ENCODE data around the gene HINFP. TPM values are rescaled to one million over a fixed set of nuclear protein-coding genes. Genes with fewer than 3 reads are reported as not detected.
A peak's percentile ranks its signal among the peaks of the same experiment; 100 is the strongest.

The HINFP gene
- total RNA-seq, 2 donors from 2014 or later: 22.3 to 26.1 TPM

GRCh38 chr11:119106564-119107537 is 14.5 kb upstream of the HINFP start, which contains the start of gene C2CD2L:
Gene C2CD2L, plus strand, starts transcription at chr11:119107344. Its CDS starts 398 bp downstream, at chr11:119107742.
- no peaks in the 10 kb centered on the region for H3K27me3 Mint-ChIP-seq
- H3K36me3 Mint-ChIP-seq (ENCODE audit: low read depth): peaks cover 6% of the 10 kb centered on the region
- peak within 1 kb of the TSS; percentile 94 for H3K4me3 Mint-ChIP-seq
- H3K9me3 ChIP-seq (ENCODE audit: control insufficient read depth, low read length, poor library complexity, severe bottlenecking): no peaks in the 10 kb centered on the region
- DNase-seq (peak; percentile 81 to 90 (median 87)), ATAC-seq (peak; percentile 88)
- H3K4me1 Mint-ChIP-seq: peaks cover 37% of the 10 kb centered on the region
- H3K27ac Mint-ChIP-seq: peak within 1 kb of the TSS; percentile 94

- peak; percentile 16 for ATAC-seq
- H3K4me1 Mint-ChIP-seq: peaks cover 38% of the 10 kb centered on the region
- peak overlapping the region; percentile 94 for H3K4me3 Mint-ChIP-seq
- no peaks in the 10 kb centered on the region for H3K9me3 ChIP-seq (ENCODE audit: control insufficient read depth, low read length, poor library complexity, severe bottlenecking)
- peak in 1 of 3 donors; percentile 22 for DNase-seq
- H3K27ac Mint-ChIP-seq: peak overlapping the region; percentile 94
- no peaks in the 10 kb centered on the region for H3K27me3 Mint-ChIP-seq
- H3K36me3 Mint-ChIP-seq (ENCODE audit: low read depth): peaks cover 6% of the 10 kb centered on the region
These were observed 13.7 kb upstream of the HINFP start for GRCh38 chr11:119107538-119108145.

GRCh38 chr11:119108146-119108856 is 13.1 kb upstream of the HINFP start:
- H3K9me3 ChIP-seq (ENCODE audit: control insufficient read depth, low read length, poor library complexity, severe bottlenecking): no peaks in the 10 kb centered on the region
- Mint-ChIP-seq H3K4me1 (peaks cover 38% of the 10 kb centered on the region), H3K27me3 (no peaks in the 10 kb centered on the region), H3K4me3 (peak overlapping the region; percentile 94), H3K27ac (peak overlapping the region; percentile 94), H3K36me3 (ENCODE audit: low read depth) (peaks cover 10% of the 10 kb centered on the region)
- peak in 1 of 3 donors; percentile 17 for DNase-seq
- ATAC-seq: peak; percentile 32

GRCh38 chr11:119108857-119109221 is 12.5 kb upstream of the HINFP start:
- DNase-seq (no peak), ATAC-seq (no peak)
- peaks cover 36% of the 10 kb centered on the region for H3K4me1 Mint-ChIP-seq
- H3K36me3 Mint-ChIP-seq (ENCODE audit: low read depth): peaks cover 10% of the 10 kb centered on the region
- peak overlapping the region; percentile 94 for H3K4me3 Mint-ChIP-seq
- H3K9me3 ChIP-seq (ENCODE audit: control insufficient read depth, low read length, poor library complexity, severe bottlenecking): no peaks in the 10 kb centered on the region
- no peaks in the 10 kb centered on the region for H3K27me3 Mint-ChIP-seq
- H3K27ac Mint-ChIP-seq: peak overlapping the region; percentile 94

GRCh38 chr11:119109843-119110242 is 11.5 kb upstream of the HINFP start:
- H3K36me3 Mint-ChIP-seq (ENCODE audit: low read depth): peaks cover 10% of the 10 kb centered on the region
- ATAC-seq (no peak), DNase-seq (no peak)
- H3K9me3 ChIP-seq (ENCODE audit: control insufficient read depth, low read length, poor library complexity, severe bottlenecking): no peaks in the 10 kb centered on the region
- peak overlapping the region; percentile 94 for H3K27ac Mint-ChIP-seq
- H3K27me3 Mint-ChIP-seq: no peaks in the 10 kb centered on the region
- H3K4me3 Mint-ChIP-seq: peak overlapping the region; percentile 94
- peaks cover 35% of the 10 kb centered on the region for H3K4me1 Mint-ChIP-seq

GRCh38 chr11:119110439-119110838 is 10.9 kb upstream of the HINFP start:
- Mint-ChIP-seq H3K27ac (peak overlapping the region; percentile 94), H3K4me3 (no peak overlapping the region), H3K4me1 (peaks cover 37% of the 10 kb centered on the region), H3K27me3 (no peaks in the 10 kb centered on the region), H3K36me3 (ENCODE audit: low read depth) (peaks cover 13% of the 10 kb centered on the region)
- no peaks in the 10 kb centered on the region for H3K9me3 ChIP-seq (ENCODE audit: control insufficient read depth, low read length, poor library complexity, severe bottlenecking)
- DNase-seq (no peak), ATAC-seq (no peak)

- no peaks in the 10 kb centered on the region for H3K9me3 ChIP-seq (ENCODE audit: control insufficient read depth, low read length, poor library complexity, severe bottlenecking)
- H3K27ac Mint-ChIP-seq: peak overlapping the region; percentile 94
- H3K36me3 Mint-ChIP-seq (ENCODE audit: low read depth): peaks cover 13% of the 10 kb centered on the region
- ATAC-seq (no peak), DNase-seq (no peak)
- no peak overlapping the region for H3K4me3 Mint-ChIP-seq
- H3K4me1 Mint-ChIP-seq: peaks cover 38% of the 10 kb centered on the region
- H3K27me3 Mint-ChIP-seq: no peaks in the 10 kb centered on the region
These were observed 9.9 kb upstream of the HINFP start for GRCh38 chr11:119111361-119111925.

- peaks cover 37% of the 10 kb centered on the region for H3K4me1 Mint-ChIP-seq
- peak overlapping the region; percentile 94 for H3K27ac Mint-ChIP-seq
- DNase-seq (no peak), ATAC-seq (no peak)
- no peak overlapping the region for H3K4me3 Mint-ChIP-seq
- H3K9me3 ChIP-seq (ENCODE audit: control insufficient read depth, low read length, poor library complexity, severe bottlenecking): no peaks in the 10 kb centered on the region
- no peaks in the 10 kb centered on the region for H3K27me3 Mint-ChIP-seq
- H3K36me3 Mint-ChIP-seq (ENCODE audit: low read depth): peaks cover 13% of the 10 kb centered on the region
These were observed 8.9 kb upstream of the HINFP start for GRCh38 chr11:119112314-119113020.

- no peaks in the 10 kb centered on the region for H3K27me3 Mint-ChIP-seq
- no peaks in the 10 kb centered on the region for H3K9me3 ChIP-seq (ENCODE audit: control insufficient read depth, low read length, poor library complexity, severe bottlenecking)
- H3K4me1 Mint-ChIP-seq: peaks cover 31% of the 10 kb centered on the region
- DNase-seq: no peak
- ATAC-seq: no peak
- no peak overlapping the region for H3K27ac Mint-ChIP-seq
- peak overlapping the region; percentile 22 for H3K4me3 Mint-ChIP-seq
- H3K36me3 Mint-ChIP-seq (ENCODE audit: low read depth): peaks cover 13% of the 10 kb centered on the region
These were observed 7.7 kb upstream of the HINFP start for GRCh38 chr11:119113716-119114115.

GRCh38 chr11:119114351-119114750 is 7.0 kb upstream of the HINFP start:
- Mint-ChIP-seq H3K4me3 (no peak overlapping the region), H3K4me1 (peaks cover 25% of the 10 kb centered on the region), H3K27me3 (no peaks in the 10 kb centered on the region), H3K36me3 (ENCODE audit: low read depth) (peaks cover 13% of the 10 kb centered on the region), H3K27ac (no peak overlapping the region)
- no peaks in the 10 kb centered on the region for H3K9me3 ChIP-seq (ENCODE audit: control insufficient read depth, low read length, poor library complexity, severe bottlenecking)
- ATAC-seq (no peak), DNase-seq (no peak)

GRCh38 chr11:119115484-119116234 is 5.7 kb upstream of the HINFP start:
- Mint-ChIP-seq H3K4me3 (peak overlapping the region; percentile 87), H3K27ac (peak overlapping the region; percentile 93), H3K27me3 (no peaks in the 10 kb centered on the region), H3K4me1 (peaks cover 24% of the 10 kb centered on the region), H3K36me3 (ENCODE audit: low read depth) (peaks cover 13% of the 10 kb centered on the region)
- peak; percentile 87 for ATAC-seq
- H3K9me3 ChIP-seq (ENCODE audit: control insufficient read depth, low read length, poor library complexity, severe bottlenecking): no peaks in the 10 kb centered on the region
- no peak for DNase-seq

GRCh38 chr11:119116235-119116594 is 5.2 kb upstream of the HINFP start:
- DNase-seq: no peak
- Mint-ChIP-seq H3K36me3 (ENCODE audit: low read depth) (peaks cover 13% of the 10 kb centered on the region), H3K27me3 (no peaks in the 10 kb centered on the region), H3K4me3 (peak overlapping the region; percentile 87), H3K27ac (peak overlapping the region; percentile 93), H3K4me1 (peaks cover 28% of the 10 kb centered on the region)
- no peaks in the 10 kb centered on the region for H3K9me3 ChIP-seq (ENCODE audit: control insufficient read depth, low read length, poor library complexity, severe bottlenecking)
- no peak for ATAC-seq
